Lower leg skin (tissue), 4 donors: ENCODE data around the gene MMADHC. TPM values are rescaled to one million over a fixed set of nuclear protein-coding genes. Genes with fewer than 3 reads are reported as not detected.

Experiments
- DNase-seq, 2 donors: peaks; one replicate each; pipeline ENCODE4 v3.0.0-alpha.2; 2019; ENCODE audit warnings: low spot score in 2 of 2
- H3K4me3 ChIP-seq: fragments of 200-600 bp; sonication (generic); 2 replicates; pipeline ENCODE4 v1.5.1; 2017; ENCODE audit warnings: mild to moderate bottlenecking, low read depth; ENCODE audit not compliant: poor library complexity, severe bottlenecking
- POLR2A ChIP-seq, 2 donors: fragments of 450-650 bp; IDR thresholded peaks; one replicate each; pipeline ENCODE4 v1.6.1; 2016 to 2017; ENCODE audit warnings: antibody characterized with exemption in 2 of 2, mild to moderate bottlenecking in 1 of 2, moderate library complexity in 1 of 2
- whole genome bisulfite sequencing, 2 donors: methylation state at CpG; one replicate each; pipeline ENCODE4 v1.1.5; 2018; 5-methylcytosine and 5-hydroxymethylcytosine counted together
- intact Hi-C: fragments of 100-400 bp; cut with DNase I; formaldehyde crosslinking; loops from one replicate; pipeline ENCODE4 v1.15.0; 2023; ENCODE audit warnings: low total_unique reads
- total RNA-seq, 4 donors: library from RNA; depleted of rRNA; stranded (reverse); fragments of >200 nt; gene quantifications; one replicate each; pipeline ENCODE4 v1.1.0, GENCODE V29; 2016
- TF ChIP-seq, protein P1 (sequence below), 3 donors: fragments of 450-650 bp; IDR thresholded peaks; one replicate each; pipeline ENCODE4 v1.5.1; 2016; ENCODE audit warnings: antibody characterized with exemption in 3 of 3, mild to moderate bottlenecking in 3 of 3, moderate library complexity in 2 of 3

MMADHC gene
- total RNA-seq: 100 to 1,000 TPM in 2 of 4 donors, 10 to 100 TPM in 2; 66.3 to 118 (median 95.4) TPM

DNA sequence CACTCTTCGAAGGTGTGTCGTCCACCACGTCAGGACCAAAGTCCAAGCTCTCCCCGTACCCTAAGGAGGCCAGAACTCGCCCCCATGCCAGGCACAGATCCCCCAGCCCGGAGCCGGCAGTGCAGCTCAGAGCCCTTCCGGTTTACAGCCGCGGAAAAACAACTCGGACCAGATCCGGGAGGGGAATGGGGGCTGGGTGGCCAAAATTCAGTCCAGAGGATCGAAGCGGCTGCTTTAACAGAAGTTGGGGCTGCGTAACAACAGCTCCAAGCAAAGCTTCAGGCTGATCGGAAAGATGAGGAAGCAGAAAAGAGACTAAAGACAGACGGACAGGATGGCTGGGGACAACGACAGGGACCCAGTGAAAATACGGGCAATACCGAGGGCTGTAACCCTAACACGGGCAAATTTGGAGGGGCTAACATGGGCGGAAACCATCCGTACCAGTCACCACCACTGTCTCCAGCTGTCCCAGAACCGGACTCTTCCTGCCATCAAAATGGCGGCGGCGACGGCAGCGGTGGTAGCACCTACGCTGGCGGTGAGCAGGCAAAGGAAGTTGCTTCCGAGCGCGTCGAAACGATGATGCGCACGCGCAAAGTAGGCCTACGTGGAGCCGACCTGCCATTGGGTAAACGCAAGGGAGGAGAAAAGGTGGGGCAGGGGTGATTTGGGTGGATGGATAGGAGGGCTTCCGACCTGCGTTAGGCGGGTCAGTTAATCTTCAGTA, at the start of gene MMADHC:
Gene MMADHC (minus strand): TSS at position 556 of the 730 bp plus-strand sequence. CDS start 678 bp downstream, outside the sequence.
- peak in 1 of 2 donors; percentile 55 for TF ChIP-seq POLR2A (IDR thresholded peaks at IDR 0.05)
- TF ChIP-seq, protein P1, sequence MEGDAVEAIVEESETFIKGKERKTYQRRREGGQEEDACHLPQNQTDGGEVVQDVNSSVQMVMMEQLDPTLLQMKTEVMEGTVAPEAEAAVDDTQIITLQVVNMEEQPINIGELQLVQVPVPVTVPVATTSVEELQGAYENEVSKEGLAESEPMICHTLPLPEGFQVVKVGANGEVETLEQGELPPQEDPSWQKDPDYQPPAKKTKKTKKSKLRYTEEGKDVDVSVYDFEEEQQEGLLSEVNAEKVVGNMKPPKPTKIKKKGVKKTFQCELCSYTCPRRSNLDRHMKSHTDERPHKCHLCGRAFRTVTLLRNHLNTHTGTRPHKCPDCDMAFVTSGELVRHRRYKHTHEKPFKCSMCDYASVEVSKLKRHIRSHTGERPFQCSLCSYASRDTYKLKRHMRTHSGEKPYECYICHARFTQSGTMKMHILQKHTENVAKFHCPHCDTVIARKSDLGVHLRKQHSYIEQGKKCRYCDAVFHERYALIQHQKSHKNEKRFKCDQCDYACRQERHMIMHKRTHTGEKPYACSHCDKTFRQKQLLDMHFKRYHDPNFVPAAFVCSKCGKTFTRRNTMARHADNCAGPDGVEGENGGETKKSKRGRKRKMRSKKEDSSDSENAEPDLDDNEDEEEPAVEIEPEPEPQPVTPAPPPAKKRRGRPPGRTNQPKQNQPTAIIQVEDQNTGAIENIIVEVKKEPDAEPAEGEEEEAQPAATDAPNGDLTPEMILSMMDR (IDR thresholded peaks at IDR 0.05): no peak
- intact Hi-C loops: no loop called here
- peak within 1 kb of the TSS; percentile 97 for H3K4me3 ChIP-seq
- DNase-seq: peak; percentile 93 to 98
- 0 to 1% methylated on average over 45 of the region's 45 CpGs for WGBS, 2 donors

DNA sequence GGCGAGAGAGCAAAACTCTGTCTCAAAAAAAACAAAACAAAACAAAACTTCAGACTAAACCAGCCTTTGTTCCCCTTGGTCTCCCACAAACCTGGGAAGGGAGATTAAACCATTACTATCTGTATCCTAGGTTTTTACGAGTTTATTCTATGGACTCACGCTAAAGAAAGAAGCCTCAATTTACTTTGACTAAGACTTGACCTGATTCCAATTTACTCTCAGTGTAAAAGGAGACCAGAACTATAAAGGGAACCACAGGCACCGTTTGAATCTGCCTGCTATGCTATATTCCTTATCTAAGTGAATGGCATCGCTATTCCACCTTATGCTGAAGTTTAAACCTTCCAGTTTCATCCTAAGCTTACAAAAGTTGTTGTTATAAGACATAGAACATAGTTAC, 46.5 kb upstream of the MMADHC start:
- intact Hi-C loops: no loop called here
- DNase-seq: no peak
- TF ChIP-seq, protein P1 (IDR thresholded peaks at IDR 0.05): no peak
- no peak for TF ChIP-seq POLR2A (IDR thresholded peaks at IDR 0.05)
- 64 to 69% methylated on average over 5 of the region's 5 CpGs for WGBS, 2 donors
- no peak overlapping the region for H3K4me3 ChIP-seq

DNA sequence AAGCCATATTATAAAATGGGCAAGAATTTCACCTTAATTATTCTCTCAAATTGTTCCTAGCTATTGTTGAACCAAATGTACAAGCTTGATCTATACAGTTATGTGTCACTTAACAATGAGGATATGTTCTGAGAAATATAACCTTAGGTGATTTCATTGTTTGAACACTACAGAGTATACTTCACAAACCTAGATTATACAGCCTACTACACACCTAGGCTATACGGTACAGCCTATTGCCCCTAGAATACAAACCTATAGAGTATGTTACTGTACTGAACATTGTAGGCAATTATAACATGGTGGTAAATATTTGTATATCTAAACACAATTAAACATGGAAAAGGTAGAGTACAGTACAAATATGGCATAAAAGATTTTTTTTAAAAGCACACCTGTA, 42.9 kb upstream of the MMADHC start:
- no peak for TF ChIP-seq POLR2A (IDR thresholded peaks at IDR 0.05)
- TF ChIP-seq, protein P1 (IDR thresholded peaks at IDR 0.05): no peak
- H3K4me3 ChIP-seq: no peak overlapping the region
- intact Hi-C loops: no loop called here
- WGBS, 2 donors: 97 to 100% methylated on average over 1 of the region's 1 CpG
- no peak for DNase-seq

- DNase-seq: no peak
- TF ChIP-seq, protein P1 (IDR thresholded peaks at IDR 0.05): no peak
- no peak for TF ChIP-seq POLR2A (IDR thresholded peaks at IDR 0.05)
- intact Hi-C loops: no loop called here
- H3K4me3 ChIP-seq: no peak overlapping the region
These were observed 41.5 kb upstream of the MMADHC start for GRCh38 chr2:149629026-149629425.

GRCh38 chr2:149627111-149627801, 39.7 kb upstream of the MMADHC start:
- 88 to 93% methylated on average over 1 of the region's 1 CpG for WGBS, 2 donors
- no peak overlapping the region for H3K4me3 ChIP-seq
- no peak for TF ChIP-seq POLR2A (IDR thresholded peaks at IDR 0.05)
- TF ChIP-seq, protein P1 (IDR thresholded peaks at IDR 0.05): no peak
- no peak for DNase-seq
- intact Hi-C loops: no loop called here
